ENCODE data around the gene CENPO.

CENPO gene

DNA sequence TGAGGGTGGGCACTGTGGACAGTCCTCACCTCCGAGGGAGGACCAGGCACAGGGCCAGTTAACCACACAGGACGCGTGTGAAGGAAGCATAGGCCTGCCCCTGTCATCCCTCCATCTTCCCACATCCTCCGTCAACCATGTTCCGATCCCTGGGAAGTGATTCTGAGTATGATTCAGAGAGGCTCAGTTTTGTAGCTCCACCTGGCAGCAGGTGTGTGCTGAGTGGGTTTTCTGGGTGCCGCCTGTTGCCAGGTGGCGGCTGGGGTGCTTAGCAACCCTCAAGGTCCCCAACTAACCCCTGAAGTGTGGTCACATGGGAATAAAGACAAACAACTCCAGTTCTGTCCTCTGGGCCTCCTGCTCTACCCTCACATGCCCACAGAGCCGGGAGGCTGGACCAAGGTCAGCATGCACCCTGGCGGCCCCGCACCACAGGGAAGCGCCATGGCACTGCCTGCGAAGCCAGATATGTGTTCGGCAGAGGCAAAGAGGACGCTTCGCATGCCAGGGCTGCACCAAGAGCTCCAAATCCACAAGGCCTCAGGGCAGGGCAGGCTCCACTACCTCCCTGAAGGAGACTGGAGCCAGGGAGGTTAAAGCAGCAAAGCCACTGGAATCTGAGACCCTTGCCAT, 66.9 kb downstream of the CENPO start:
- no peak for DNase-seq (ENCODE audit: low read depth, low spot score)

DNA sequence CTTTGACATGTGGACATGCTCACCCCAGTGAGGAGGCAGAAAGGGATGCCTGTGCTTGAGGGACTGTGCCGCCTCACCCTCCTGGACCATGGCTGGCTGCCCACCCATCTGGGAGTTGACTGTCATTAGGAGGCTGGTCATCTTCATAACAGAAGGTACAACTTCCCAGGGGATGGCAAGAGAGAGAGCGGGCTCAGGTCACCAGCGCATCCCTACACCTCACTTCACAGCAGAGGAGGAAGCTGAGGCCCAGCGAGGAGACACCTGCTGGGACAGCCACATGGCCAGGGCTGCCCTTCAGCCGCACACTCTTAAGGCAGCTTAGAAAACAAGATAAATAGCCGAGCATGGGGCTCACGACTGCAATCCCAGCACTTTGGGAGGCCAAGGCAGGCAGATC, 67.4 kb downstream of the CENPO start:
- no peak for DNase-seq (ENCODE audit: low read depth, low spot score)

DNA sequence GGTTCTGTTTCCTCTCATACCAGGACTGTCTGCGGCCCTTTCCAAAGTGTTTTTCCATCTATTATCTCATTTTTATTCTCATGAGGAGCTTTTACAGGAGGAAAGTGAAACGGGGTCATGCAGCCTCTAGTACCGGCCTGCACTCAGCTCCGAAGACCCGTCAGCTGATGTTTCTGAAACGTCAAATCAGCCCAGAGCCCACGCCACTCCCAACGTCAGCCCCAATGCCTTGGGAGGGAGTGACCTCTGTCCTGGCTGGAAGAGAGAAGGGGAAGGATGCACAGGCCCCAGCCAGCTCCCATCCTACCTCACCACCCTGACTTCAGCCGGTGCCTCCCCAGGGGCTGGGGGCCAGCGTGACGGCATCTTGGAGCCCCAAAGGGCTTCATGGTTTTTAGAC, 68.3 kb downstream of the CENPO start:
- no peak for DNase-seq (ENCODE audit: low read depth, low spot score)

DNA sequence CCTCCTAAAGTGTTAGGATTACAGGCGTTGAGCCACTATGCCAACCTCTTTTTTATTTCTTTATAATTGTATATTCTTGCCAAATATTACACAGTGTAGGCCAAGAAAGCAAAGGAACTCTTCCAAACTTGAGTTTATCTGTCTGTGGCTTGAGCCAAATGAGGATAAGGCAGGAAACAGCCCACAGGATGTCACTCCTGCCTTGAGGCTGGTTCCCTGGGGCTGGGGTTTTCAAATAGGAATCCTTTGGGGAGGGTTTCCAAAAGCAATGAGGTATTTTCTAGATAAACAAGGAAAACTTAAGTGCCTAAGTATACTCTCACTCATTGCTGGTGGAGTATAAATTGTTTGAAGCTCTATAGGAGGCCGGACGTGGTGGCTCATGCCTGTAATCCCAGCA, 70.4 kb downstream of the CENPO start:
- DNase-seq (ENCODE audit: low read depth, low spot score), result no peak

DNA sequence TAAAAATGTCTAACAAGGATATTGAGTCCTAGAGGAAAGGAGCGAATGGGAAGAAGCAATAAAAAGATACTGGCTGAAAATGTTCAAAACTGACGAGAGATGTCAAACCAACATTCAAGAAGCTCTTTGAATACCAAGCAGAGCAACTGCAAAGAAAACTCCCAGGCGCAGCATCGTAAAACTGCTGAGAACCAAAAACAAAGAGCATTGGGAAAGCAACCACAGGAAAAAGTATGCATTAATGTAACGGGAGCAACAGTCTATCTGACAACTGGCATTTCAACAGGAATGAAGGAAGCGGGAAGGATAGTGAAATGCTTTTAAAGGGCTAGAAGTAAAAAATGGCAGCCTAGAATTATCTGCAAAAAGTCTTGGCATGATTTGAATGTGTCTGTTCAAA, 73.7 kb downstream of the CENPO start:
- no peak for DNase-seq (ENCODE audit: low read depth, low spot score)

DNA sequence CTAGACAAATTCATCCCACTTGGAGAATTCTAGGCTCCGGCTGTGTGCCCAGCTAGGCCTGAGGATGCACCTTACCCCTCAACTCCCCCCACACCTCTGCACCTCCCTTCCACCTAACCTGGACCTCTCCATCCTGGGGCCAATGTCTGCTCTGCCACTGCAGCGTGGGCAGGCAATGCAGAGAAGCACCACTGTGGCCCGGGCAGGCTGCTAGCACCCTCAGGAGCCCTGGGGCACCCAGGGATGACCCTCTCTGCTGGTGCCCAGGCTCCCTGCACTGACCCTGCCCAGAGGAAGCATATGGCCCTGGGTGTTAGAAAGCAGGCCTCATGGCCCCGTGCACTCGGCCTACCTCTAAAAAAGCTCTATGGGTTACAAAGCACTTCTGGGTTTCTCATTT, 77.2 kb downstream of the CENPO start:
- DNase-seq (ENCODE audit: low read depth, low spot score), result no peak

DNA sequence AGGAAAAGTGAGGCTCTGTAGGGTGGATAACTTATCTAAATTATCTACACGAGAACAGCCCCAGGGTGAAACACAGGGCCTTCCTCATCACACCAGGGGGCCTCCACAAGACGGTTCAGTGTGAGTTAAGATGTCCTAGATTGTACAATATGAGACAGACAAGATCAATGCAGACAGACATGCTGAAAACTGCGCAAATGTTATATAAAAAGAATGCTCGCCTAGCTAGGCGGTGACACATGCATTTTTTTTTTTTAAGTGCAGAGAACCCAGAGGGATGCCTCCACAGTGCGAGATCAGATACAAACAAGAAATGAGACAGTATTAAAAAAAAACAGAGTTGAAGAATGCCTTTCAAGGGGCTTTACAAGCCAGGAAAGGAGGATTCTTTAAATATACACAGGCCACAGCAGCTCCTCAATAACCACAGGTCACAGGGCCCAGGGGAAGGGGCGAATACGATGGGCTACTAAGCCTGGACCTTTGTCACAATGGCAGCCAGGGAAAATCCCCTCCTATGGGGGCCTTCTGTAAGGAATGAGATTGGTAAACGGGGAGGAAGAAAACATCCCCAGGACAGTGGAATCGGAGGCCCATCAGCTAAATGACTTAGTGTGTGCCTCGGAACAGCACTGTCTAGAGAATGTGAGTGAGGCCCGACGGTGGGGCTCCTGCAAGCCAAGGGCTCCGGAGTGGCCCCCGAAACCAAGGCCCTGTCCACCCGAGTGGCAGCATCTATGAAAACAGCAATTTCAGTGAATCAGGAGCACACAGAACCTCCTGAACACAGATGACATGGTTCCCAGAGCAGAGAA, 77.9 kb downstream of the CENPO start:
- no peak for DNase-seq (ENCODE audit: low read depth, low spot score)

DNA sequence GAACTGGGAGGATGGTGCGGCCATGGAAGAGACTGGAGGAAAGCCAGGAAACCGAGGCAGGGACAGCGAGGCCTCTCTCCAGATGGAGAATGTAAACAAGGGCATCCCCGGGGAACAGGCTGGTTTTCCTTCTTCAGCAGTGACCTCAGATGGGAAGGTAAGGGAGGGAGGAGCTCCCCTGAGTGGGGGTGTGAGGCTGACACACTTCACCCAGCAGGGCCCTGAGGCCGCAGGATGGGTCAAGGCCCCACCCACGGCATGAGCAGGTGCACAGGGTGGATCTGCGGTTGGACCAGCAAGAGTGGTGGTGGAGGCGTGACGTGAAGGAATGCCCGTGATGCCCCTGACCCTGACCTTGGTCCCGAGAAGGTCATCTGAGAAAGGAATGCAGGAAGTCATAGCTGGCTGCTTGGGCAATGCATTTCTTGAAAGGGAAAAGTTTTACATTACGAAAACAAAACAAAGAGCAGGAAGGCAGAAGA, 78.7 kb downstream of the CENPO start:
- no peak for DNase-seq (ENCODE audit: low read depth, low spot score)

Data from activated naive CD8-positive, alpha-beta T cell treated with anti-CD3 and anti-CD28 coated beads, Interleukin-2, amount 50 U/mL, for 16 hours (primary cell).